DND-41 (cell line): Measurements from ENCODE around the gene TOMM70.
"Not testable (repeated sequence)": the region's sequence is repeated elsewhere in the genome, so short reads cannot be mapped to it uniquely, and the experiment has no call there.

ENCODE experiments used
- ATAC-seq: fragments of 200-7000 bp; cut with Tn5 transposase; 3 replicates; pipeline ENCODE4 v1.9.1; 2021; ENCODE audit warnings: low read depth; ENCODE audit not compliant: insufficient read depth
- DNase-seq: peaks from one replicate; pipeline ENCODE4 v3.0.0-alpha.2; 2020
- H2AFZ ChIP-seq: 2 replicates; pipeline ENCODE4 v1.6.0; 2012; ENCODE audit warnings: low read depth, low read length
- H3K27ac ChIP-seq: 2 replicates; pipeline ENCODE4 v1.5.1; 2012; ENCODE audit warnings: low read length, inconsistent platforms
- H3K27me3 ChIP-seq: fragments of 200-600 bp; sonication (generic); 2 replicates; pipeline ENCODE4 v1.6.0; 2012; ENCODE audit warnings: low read length, mild to moderate bottlenecking, inconsistent platforms; ENCODE audit not compliant: insufficient read depth, poor library complexity
- H3K36me3 ChIP-seq: 2 replicates; pipeline ENCODE4 v1.5.1; 2012; ENCODE audit warnings: low read length, inconsistent platforms; ENCODE audit not compliant: insufficient read depth
- H3K4me1 ChIP-seq: 2 replicates; pipeline ENCODE4 v1.5.1; 2012; ENCODE audit warnings: mild to moderate bottlenecking, low read length; ENCODE audit not compliant: insufficient read depth
- H3K4me2 ChIP-seq: 2 replicates; pipeline ENCODE4 v1.6.0; 2012; ENCODE audit warnings: mild to moderate bottlenecking, moderate library complexity, low read length, inconsistent platforms; ENCODE audit not compliant: insufficient read depth
- H3K4me3 ChIP-seq, 2 experiments: fragments of 200-600 bp in 1 of 2; shearing (Covaris generic) in 1 of 2; 2 replicates each; pipeline ENCODE4 v1.5.1; 2012 to 2016; ENCODE audit warnings: inconsistent platforms in 2 of 2, low read length in 2 of 2, mild to moderate bottlenecking in 2 of 2, low read depth in 1 of 2, moderate library complexity in 1 of 2
- H3K79me2 ChIP-seq: 2 replicates; pipeline ENCODE4 v1.6.0; 2012; ENCODE audit warnings: low read length, inconsistent platforms; ENCODE audit not compliant: insufficient read depth
- H3K9ac ChIP-seq: 2 replicates; pipeline ENCODE4 v1.6.0; 2012; ENCODE audit warnings: low read depth, mild to moderate bottlenecking, inconsistent platforms, low read length, moderate library complexity
- H3K9me3 ChIP-seq: 2 replicates; pipeline ENCODE4 v1.5.1; 2012; ENCODE audit warnings: low read length, moderate library complexity, mild to moderate bottlenecking, inconsistent platforms; ENCODE audit not compliant: insufficient read depth, severe bottlenecking
- H4K20me1 ChIP-seq: 2 replicates; pipeline ENCODE4 v1.6.0; 2012; ENCODE audit warnings: low read length; ENCODE audit not compliant: insufficient read depth
- CTCF ChIP-seq: IDR thresholded peaks from 2 replicates; pipeline ENCODE4 v1.5.1; 2012; ENCODE audit warnings: borderline replicate concordance, low read length, moderate library complexity, mild to moderate bottlenecking; ENCODE audit not compliant: poor library complexity, severe bottlenecking; ENCODE audit errors: extremely low read depth
- EZH2 ChIP-seq: IDR thresholded peaks from 3 replicates; pipeline ENCODE4 v1.6.1; 2012; ENCODE audit warnings: borderline replicate concordance, low read depth, mild to moderate bottlenecking, moderate library complexity, low read length, inconsistent platforms; ENCODE audit not compliant: severe bottlenecking

TOMM70 gene

DNA sequence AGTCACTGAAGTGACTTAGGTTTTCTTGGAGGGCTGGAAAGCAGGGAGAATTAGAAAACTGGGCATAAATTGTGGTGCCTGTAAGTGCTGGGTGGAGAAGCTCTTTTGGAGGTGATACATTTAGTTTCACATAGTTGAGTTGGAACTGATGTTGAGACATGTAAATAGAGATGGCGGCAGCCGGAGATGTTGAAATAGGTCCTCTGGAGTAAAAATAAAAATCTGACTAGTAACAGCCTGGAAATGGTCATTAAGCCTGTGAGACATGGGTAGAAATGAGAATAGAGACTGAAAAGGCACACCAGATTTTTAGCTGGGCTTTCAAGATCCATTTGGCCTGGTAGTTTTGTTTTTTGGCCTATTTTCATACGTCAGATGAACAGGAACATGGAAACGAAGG, 69.2 kb downstream of the TOMM70 start:
- TF ChIP-seq EZH2 (no peak), CTCF (no peak)
- no peak overlapping the region for H3K9ac ChIP-seq
- H3K27me3 ChIP-seq, result no peaks in the 10 kb centered on the region
- peaks cover 2% of the 10 kb centered on the region; the same call in 1 of the 2 replicates for H3K36me3 ChIP-seq
- no peak overlapping the region for H3K4me3 ChIP-seq
- no peak overlapping the region for H2AFZ ChIP-seq
- no peaks in the 10 kb centered on the region for H4K20me1 ChIP-seq
- H3K4me1 ChIP-seq, result peaks cover 23% of the 10 kb centered on the region
- H3K9me3 ChIP-seq, result no peaks in the 10 kb centered on the region
- ATAC-seq (no peak), DNase-seq (no peak)
- no peak overlapping the region for H3K4me2 ChIP-seq
- peaks cover 16% of the 10 kb centered on the region; the same call in 1 of the 2 replicates for H3K79me2 ChIP-seq
- no peak overlapping the region for H3K27ac ChIP-seq

DNA sequence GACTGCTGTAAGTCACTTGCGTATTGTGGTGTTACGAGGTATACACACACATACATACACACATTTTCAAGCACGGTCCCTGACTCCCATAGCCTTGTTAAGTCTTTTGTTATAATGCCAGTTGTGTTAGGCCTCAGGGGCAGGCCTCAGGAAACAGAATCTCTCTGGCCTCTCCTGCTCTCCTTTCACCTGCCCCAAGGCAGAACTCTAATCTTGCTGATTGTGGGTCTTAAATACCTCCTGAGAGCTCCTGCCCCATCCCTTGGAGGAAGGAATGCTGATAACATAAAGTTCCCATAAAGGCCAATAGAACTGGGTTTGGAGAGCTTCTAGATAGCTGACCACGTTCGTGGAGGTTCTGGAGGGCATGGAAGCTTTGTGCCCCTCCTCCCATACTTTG, 70.2 kb downstream of the TOMM70 start:
- peaks cover 3% of the 10 kb centered on the region; the same call in 1 of the 2 replicates for H3K36me3 ChIP-seq
- H3K4me1 ChIP-seq, result peaks cover 18% of the 10 kb centered on the region
- H3K4me2 ChIP-seq, result no peak overlapping the region
- H2AFZ ChIP-seq, result no peak overlapping the region
- H3K27me3 ChIP-seq, result no peaks in the 10 kb centered on the region
- H3K9ac ChIP-seq, result no peak overlapping the region
- H3K27ac ChIP-seq, result no peak overlapping the region
- TF ChIP-seq CTCF (no peak), EZH2 (no peak)
- ATAC-seq, result no peak
- DNase-seq, result no peak
- H4K20me1 ChIP-seq, result no peaks in the 10 kb centered on the region
- H3K9me3 ChIP-seq, result no peaks in the 10 kb centered on the region
- peaks cover 12% of the 10 kb centered on the region; the same call in 1 of the 2 replicates for H3K79me2 ChIP-seq
- no peak overlapping the region for H3K4me3 ChIP-seq

DNA sequence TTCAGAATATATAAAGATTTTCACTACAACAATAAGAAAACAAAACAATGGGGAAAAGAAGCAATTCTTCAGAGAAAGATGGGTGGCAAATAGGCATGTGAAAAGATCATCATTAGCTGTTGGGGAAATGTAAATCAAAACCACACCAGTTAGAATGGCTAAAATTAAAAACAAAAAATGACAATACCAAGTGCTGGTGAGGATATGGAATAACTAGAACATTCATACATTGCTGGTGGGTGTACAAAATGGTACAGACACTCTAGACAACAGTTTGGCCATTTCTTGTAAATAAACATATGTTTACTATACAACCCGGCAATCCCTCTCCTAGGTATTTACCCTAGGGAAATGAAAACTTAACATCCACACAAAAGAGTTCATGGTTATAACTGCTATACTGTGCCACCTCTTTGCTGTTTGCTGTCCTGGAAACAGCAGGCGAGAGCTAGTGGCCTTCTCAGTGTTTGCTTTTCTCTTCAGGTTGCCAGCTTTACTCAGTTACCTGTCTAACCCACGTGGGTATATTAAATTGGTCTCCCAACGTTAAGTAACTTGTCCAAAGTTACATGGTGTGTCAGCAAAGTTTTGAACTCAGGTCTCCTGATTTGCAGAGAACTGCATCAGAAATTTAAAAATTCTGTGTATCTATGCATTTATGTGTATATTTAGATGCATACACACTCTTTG, 70.9 kb downstream of the TOMM70 start:
- no peaks in the 10 kb centered on the region for H3K9me3 ChIP-seq
- no peaks in the 10 kb centered on the region for H4K20me1 ChIP-seq
- H3K4me3 ChIP-seq, result no peak overlapping the region
- no peak overlapping the region for H3K9ac ChIP-seq
- ATAC-seq (no peak), DNase-seq (no peak)
- no peak overlapping the region for H3K4me2 ChIP-seq
- H2AFZ ChIP-seq, result no peak overlapping the region
- peaks cover 3% of the 10 kb centered on the region; the same call in 1 of the 2 replicates for H3K36me3 ChIP-seq
- TF ChIP-seq EZH2 (no peak), CTCF (no peak)
- H3K79me2 ChIP-seq, result peaks cover 5% of the 10 kb centered on the region; the same call in 1 of the 2 replicates
- peaks cover 11% of the 10 kb centered on the region for H3K4me1 ChIP-seq
- no peaks in the 10 kb centered on the region for H3K27me3 ChIP-seq
- H3K27ac ChIP-seq, result no peak overlapping the region

DNA sequence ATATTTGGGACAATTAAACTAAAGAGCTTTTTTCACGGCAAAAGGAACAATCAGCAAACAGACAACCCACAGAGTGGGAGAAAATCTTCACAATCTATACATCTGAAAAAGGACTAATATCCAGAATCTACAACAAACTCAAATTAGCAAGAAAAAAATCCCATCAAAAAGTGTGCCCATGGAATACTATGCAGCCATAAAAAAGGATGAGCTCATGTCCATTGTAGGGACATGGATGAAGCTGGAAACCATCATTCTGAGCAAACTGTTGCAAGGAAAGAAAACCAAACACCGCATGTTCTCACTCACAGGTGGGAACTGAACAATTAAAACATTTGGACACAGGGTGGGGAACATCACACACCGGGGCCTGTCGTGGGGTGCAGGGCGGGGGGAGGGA, 73.5 kb downstream of the TOMM70 start:
- not testable (repeated sequence) for ATAC-seq, H4K20me1 ChIP-seq, H3K4me3 ChIP-seq, H3K9me3 ChIP-seq, H2AFZ ChIP-seq, H3K4me2 ChIP-seq, H3K4me1 ChIP-seq, H3K27ac ChIP-seq, H3K9ac ChIP-seq, H3K79me2 ChIP-seq, H3K27me3 ChIP-seq, DNase-seq, H3K36me3 ChIP-seq
